ENCODE measurements around the gene CRLF2.
A peak's percentile ranks its signal among the peaks of the same experiment; 100 is the strongest.
"Not testable (repeated sequence)": the region's sequence is repeated elsewhere in the genome, so short reads cannot be mapped to it uniquely, and the experiment has no call there.

The CRLF2 gene, protein sequence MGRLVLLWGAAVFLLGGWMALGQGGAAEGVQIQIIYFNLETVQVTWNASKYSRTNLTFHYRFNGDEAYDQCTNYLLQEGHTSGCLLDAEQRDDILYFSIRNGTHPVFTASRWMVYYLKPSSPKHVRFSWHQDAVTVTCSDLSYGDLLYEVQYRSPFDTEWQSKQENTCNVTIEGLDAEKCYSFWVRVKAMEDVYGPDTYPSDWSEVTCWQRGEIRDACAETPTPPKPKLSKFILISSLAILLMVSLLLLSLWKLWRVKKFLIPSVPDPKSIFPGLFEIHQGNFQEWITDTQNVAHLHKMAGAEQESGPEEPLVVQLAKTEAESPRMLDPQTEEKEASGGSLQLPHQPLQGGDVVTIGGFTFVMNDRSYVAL

DNA sequence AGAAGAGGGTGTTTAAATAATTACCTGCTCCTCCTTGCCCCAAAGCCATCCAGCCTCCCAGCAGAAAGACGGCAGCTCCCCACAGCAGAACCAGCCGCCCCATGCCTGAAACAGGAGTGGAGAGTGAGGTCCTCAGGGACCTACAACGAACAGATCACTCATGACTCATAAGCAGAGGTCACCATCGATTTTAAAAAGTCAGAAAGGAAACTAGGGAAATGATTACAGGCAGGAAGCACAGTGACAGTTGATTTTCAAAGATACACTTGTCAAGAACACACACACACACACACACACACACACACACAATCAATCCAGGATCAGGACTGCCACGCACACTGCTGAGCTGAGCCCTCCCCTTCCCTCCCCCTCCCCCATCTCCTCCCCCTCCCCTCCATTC lies at the start of gene CRLF2:
Gene CRLF2 (minus strand): TSS at position 118 of the 400 bp plus-strand sequence. CDS start 15 bp downstream, at position 103.
- DNase-seq (ENCODE audit: low read depth) = no peak

DNA sequence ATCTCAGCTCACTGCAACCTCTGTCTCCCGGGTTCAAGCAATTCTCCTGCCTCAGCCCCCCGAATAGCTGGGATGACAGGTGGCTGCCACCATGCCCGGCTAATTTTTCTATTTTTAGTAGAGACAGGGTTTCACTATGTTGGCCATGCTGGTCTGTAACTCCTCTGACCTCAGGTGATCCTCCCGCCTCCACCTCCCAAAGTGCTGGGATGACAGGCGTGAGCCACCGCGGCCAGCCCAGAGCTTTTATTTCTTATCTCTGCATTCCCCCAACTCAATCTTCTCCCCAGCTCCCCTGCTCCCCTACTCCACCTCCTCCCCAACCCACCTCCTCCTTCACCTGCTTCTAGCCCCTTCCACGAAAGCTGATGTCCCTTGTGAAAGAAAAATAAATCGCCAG lies 49.3 kb upstream of the CRLF2 start:
- DNase-seq (ENCODE audit: low read depth) = not testable (repeated sequence)

DNA sequence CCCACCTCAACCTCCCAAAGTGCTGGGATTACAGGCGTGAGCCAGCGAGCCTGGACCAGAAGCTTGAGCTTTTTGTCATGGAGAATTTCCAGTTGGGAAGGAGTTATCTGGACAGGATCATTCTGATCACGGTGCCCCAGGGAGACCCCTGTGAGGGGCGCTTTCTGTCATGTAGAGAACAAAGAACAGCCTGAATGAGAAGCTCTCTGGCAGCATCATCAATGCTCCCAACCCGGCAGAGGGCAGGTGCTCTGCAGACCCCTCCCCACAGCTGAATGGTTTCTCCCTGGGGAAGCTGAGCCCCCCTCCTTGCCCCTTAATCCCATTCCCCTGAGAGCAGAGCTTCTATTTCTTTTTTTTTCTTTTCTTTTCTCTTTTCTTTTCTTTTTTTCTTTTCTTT lies 48.8 kb upstream of the CRLF2 start:
- no peak for DNase-seq (ENCODE audit: low read depth)

DNA sequence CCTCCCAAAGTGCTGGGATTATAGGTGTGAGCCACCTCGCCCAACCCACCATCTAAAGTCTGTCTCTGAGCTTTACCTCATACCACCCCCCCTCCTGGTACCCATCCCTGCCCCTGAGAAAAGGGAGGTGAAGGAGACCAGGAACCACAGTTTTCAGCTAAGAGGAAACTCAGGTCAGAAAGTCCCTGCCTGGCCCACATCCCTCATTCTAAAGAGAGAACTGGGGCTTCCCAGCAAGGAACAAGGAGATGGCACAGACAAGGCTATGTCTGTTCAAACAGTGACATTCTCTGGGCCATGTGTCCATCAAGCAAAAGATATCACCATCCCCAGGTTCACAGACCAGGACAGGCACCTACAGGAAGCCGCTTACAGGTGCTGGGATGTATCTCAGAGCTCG lies 40.4 kb upstream of the CRLF2 start:
- no peak for DNase-seq (ENCODE audit: low read depth)

DNA sequence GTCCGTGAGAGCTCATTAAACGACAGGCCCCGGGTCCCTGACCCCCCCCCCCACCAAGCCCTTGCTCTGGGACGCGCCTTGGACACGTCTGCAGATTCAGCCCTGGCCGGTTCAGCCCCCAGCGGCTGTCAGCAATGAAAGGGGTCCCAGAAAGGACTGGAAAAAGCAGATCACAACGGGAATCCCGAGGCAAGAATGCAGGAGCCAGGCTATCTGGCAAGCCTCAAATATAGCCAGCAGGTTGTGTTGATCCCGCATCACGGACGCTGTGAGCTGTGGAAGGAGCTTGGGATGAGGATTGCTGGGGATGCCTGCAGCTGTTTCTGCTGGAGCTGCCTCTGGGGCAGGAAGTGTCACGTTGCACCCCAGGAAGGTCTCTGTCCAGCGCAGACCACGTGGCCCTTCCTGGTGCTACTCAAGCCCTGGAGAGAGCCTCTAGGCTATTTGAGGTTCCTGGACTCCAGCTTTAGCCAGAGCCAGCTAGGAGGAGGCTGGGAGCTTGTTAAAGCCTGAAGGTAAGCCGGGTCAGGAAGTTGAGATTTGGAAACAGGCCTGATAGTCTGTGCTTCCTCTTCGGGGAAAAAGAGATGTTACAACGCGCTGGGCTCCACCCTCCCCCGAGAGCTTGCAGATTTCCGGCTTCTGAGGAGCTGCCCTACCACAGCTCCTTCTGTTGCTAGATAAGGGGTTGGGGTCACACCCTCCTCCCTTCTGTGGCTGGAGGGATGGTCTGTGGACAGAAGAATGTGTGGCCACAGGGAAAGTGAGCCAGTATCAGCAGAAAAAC lies 36.8 kb upstream of the CRLF2 start:
- DNase-seq (ENCODE audit: low read depth) = peak; percentile 36

DNA sequence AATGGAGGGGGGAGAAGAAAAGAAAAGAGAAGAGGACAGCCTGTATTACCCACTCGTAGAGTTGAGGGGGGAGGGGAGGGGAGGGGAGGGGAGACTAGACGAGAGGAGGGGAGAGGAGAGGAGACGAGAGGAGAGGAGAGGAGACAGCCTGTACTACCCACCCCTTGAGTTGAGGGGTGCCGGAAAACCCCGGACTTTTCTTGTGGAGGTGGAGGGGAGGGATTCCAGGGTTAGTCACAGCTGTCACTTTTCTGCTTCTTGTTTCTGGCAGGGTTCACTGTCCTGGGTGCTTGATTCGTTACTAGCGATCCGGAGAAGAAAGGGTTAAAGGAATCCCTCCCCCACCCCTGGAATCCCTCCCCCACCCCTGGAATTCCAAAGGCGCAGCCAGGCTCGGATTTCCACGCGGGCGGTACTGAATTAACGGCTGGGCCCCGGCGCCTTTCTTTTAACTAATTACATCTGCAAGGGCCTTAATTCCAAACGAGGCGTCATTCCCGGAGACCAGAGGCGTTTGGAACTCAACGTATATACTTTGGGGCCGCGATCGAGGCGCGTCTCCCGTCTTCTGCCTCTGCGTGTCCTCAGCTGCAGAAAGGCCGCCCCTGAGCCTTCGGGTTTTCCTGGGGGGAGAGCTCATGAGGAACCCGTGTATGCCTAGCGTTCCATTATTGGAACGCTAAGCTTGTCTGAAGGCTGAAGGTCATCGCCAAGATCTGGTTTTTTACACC lies 36.0 kb upstream of the CRLF2 start:
- DNase-seq (ENCODE audit: low read depth) = no peak

DNA sequence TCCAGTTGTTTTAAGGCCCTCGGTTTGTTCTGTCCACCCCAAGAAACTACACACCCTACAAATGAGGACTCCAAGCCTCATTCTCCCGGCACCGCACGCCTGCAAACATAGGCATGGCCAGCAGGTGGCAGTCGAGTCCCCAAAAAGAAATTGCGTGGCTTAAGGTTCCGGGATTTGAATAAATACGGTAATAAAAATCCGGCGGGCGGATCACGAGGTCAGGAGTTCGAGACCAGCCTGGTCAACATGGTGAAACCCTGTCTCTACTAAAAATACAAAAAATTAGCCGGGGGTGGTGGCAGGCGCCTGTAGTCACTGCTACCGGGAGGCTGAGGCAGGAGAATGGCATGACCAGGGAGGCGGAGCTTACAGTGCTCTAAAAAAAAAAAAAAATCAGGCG lies 34.4 kb upstream of the CRLF2 start:
- DNase-seq (ENCODE audit: low read depth) = peak; percentile 44

DNA sequence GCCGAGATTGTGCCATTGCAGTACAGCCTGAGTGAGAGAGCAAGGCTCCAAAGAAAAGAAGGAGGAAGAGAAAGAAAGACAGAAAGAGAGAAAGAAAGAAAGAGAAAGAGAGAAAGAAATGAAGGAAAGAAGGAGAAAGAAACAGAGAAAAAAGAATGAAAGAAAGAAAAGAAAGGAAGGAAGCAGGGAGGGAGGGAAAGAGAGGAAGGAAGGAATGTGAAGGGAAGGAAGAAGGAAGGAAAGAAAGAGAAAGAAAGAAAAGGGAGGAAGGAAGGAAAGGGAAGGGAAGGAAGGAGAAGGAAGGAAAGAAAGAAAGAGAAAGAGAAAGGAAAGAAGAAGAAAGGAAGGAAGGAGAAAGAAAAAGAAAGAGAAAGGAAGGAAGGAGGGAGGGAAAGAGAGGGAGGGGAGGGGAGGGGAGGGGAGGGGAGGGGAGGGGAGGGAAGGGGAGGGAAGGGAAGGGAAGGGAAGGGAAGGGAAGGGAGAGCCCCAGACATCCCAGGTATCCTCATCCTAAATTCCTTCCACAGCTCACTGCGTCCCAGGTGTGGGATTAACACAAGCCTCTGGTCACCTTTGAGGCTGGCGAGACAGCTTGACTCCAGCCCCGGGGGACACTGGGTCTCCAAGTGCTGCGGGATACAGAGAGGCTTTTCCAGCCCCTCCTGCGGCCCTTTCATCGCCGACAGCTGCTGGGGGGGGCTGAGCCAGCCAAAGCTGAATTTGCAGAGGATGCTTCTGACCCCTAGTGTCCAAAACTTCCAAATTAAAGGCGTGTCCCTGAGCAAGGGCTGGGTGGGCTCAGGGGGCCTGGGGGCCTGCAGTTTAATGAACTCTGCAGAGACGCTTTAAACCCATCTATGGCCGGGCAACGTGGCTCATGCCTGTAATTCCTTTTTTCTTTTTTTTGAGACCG lies 32.0 kb upstream of the CRLF2 start:
- no peak for DNase-seq (ENCODE audit: low read depth)

DNA sequence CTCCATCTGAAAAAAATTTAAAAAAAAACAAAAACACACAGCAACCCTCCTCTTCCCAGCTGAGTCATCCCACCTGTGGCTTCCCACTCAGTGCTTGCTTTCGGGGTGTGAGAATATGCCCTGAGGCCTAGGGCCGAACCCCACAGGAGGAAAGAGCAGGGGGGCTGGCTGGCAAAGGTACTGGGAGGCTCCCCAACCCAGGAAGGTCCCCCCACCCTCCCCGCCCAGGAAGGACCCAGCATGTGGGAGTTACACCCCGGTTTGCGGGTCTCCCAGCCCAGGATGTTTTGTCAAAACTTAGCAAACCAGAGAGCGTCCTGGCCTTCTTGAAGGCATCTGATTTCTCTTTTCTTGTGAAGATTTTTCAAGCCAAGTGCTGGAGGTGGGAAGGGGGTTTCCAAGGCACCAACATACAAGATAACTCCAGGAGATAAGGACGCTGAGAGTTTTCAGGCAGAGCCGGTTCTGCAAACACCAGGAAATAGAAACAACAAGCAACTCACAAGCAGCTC lies 30.5 kb upstream of the CRLF2 start:
- no peak for DNase-seq (ENCODE audit: low read depth)

DNA sequence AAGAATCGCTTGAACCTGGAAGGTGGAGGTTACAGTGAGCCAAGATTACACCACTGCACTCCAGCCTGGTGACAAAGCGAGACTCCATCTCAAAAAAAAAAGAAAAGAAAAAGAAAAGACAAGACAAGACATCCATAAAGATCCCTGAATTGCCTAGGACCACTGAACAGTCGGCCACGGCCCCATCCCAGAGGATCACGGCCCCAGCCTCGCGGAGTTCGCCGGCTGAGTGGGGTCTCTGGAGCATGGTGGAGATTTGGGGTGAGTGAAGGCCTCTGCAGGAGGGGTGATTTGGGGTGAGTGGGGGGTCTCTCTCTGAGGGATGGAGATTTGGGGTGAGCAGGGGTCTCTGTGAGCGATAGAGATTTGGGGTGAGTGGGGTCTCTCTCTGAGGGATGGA lies 28.1 kb upstream of the CRLF2 start:
- DNase-seq (ENCODE audit: low read depth) = not testable (repeated sequence)

DNA sequence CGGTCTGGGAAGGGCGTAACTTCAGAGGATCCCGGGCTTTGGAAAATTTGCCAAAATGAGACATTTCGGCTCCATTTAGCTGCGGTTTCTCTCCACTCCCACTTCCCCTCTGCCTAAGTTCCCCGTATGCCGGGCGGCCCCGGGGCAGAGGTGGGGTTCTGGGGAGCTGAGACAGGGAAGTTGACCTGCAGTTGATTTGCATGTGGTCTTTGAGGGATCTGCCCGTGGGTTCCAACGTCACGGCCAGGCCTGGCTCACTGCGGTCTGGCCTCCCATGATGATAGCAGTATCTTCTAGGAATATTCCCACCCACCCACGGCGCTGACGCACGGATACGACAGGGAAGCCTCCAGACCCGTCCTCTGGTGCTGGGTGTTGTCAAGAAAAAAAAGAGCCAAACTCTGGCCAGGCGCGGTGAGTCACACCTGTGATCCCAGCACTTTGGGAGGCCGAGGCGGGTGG lies 27.3 kb upstream of the CRLF2 start:
- DNase-seq (ENCODE audit: low read depth) = no peak

DNA sequence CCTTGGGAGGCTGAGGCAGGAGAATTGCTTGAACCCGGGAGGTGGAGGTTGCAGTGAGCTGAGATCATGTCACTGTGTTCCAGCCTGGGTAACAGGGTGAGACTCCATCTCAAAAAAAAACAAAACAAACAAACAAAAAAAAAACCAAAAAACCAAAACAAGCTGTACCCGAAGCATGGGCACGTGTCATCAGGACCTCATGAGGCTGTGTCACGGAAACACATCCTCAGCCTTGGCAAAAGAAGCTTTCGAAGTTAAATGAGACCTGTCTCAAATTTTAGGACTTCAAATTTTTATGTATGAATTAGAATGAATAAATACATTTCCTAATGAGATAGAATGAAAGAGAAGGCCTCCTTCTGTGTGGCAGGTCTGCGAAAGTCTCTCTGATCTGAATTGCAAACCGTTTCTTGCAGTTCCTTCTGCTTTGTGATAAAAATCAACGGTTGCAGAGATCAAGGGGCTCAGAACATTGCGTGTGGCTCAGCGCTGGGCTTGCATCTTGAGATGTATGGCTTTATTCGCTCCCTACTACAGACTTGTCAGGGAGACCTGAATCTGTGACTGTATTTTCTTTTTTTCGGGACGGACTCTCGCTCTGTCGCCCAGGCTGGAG lies 19.5 kb upstream of the CRLF2 start:
- DNase-seq (ENCODE audit: low read depth) = no peak

DNA sequence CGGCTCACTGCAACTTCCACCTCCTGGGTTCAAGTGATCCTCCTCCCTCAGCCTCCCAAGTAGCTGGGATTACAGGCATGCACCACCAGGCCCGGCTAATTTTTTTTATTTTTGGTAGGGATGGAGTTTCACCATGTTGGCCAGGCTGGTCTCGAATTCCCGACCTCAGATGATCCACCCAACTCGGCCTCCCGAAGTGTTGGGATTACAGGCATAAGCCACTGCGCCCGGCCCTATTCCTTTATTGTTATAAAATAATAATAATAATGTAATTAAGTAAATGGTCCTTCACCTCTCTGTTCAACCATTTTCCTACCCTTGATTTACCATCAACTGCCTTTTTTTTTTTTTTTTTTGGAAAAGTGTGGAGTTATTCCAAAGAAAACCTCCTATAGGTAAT lies 15.7 kb upstream of the CRLF2 start:
- not testable (repeated sequence) for DNase-seq (ENCODE audit: low read depth)

DNA sequence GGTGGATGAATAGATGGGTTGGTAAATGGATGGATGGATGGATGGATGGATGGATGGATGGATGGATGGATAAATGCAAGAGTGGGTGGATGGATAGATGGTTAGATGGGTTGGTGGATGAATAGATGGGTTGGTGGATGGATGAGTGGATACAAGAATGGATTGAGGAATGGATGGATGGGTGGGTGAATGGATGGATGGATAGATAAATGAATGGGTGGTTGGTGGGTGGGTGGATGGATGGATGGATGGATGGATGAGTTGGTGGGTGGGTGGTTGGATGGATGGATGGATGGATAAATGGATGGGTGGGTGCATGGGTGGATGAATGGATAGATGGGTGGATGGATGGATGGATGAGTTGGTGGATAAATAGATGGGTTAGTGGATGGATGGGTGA lies 13.8 kb upstream of the CRLF2 start:
- DNase-seq (ENCODE audit: low read depth) = no peak

DNA sequence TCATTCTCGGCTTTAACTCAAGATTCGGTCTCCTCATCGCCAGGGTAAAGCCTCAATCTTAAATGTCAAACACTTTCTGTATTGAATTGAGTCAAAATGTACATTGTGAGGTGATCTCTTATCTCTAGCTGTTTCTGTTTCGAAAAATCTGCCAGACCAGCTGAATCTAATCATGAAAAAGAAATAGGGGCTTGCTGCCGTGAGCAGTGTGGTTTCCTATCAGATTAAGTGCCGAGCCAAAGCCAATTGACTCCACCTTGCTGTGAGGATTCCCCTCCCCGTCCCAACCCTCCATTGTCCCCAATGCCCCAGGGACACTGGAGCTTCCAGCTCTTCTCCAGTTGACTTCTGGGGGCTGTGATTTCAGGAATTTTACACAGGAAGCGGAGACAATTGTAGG lies 12.5 kb upstream of the CRLF2 start:
- no peak for DNase-seq (ENCODE audit: low read depth)

DNA sequence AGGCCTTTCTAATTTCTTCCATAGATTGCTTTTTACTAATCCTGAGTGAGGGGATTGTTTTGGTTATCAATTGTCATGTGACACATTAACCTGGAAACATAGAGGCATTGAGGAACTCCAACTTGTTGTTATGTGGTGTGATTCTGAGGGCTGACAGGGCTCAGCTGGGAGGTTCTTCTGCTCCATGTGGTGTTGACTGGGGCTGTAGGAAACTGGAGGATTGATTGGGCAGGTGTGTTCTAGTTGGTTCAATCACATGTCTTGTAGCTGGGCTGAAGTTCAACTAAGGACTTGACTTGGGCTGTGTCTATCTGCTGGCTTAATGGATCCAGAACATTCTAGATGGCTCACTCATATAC lies 10.8 kb upstream of the CRLF2 start:
- no peak for DNase-seq (ENCODE audit: low read depth)

DNA sequence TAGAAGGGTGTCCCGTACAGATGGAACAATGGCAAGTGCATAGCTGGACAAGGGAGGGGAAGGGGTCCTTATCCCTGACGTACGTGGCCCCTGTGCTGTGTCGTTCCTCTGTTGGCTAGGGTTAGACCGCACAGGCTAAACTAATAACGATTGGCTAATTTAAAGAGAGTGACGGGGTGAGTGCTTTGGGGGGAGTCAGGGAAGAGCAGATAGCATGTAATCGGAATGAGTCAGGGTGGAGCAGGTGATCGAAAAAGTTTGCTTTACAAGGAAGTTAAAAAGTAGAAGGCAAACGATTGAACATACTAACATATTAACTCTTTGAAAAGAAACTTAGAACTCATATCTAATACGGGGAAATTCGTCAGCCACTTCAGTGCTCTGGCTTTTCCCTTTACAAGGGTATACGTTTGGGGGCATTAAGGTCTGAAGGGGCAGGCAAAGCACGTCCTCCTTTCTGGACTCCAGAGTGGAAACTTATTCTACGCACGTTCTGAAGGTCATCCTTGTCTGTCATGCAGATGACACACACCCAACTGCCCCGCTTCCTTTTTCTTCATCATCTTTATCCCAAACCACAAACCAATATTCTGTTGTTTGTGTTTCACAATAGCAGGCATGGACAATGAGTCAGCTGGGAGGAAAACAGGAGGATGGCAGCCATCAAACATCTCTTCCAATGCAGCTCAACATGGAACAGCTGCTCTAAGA lies 10.2 kb upstream of the CRLF2 start:
- DNase-seq (ENCODE audit: low read depth) = peak; percentile 49

DNA sequence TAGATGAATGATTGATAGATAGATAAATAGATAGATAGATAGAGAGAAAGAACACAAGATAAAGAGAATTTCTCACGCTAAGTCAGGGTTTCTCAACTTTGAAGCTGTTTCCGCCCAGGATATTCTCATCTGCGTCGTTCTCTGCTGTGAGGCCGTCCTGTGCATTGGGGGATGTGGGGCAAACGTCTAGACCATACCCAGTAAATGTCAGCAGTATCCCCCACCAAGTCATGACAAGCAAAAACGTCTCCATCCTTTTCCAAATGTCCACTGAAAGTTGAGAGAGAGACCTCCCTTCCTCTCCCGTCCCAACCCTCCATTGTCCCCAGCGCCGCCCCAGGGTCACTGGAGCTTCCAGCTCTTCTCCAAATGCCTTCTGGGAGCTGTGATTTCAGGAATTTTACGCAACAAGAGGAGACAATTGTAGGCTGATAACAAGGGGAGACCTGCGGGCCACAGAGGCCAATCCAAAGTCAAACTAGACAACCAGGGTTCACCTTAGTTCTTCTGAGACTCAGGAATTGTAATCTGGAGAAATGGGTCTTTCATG lies 8.9 kb upstream of the CRLF2 start:
- DNase-seq (ENCODE audit: low read depth) = no peak

DNA sequence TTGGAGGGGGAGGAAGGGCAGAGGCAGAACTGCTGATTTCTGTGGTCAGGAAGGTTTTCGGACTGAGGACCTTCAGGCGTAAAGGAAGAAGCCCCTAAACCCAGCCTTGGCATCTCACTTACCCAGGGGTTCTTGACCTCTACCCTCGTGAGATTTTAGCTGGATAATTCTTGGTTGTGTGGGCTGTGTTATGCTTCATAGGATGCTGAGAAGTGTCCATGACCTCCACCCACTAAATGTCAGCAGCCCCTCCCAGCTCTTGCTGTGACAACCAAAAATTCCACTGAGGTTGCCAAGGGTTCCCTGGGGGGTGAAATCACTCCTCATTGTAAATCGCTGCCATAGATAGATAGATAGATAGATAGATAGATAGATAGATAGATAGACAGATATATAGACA lies 5.8 kb upstream of the CRLF2 start:
- DNase-seq (ENCODE audit: low read depth) = no peak
